Measurements from ENCODE around the gene MYL4. TPM values are rescaled to one million over a fixed set of nuclear protein-coding genes. Genes with fewer than 3 reads are reported as not detected.
A peak's percentile ranks its signal among the peaks of the same experiment; 100 is the strongest.
"Not testable (repeated sequence)": the region's sequence is repeated elsewhere in the genome, so short reads cannot be mapped to it uniquely, and the experiment has no call there.

Gene MYL4
- 0.10 TPM in 1 of 2 replicates, not detected in the other for total RNA-seq (2014; rRNA removed; shearing (Covaris generic))

- DNase-seq (ENCODE audit: low spot score) = no peak
These were observed at the start of gene MYL4 for GRCh38 chr17:47208744-47209488. Gene MYL4, plus strand, starts transcription at chr17:47209348. Its CDS starts 75 bp downstream, at chr17:47209423.

- no peak for DNase-seq (ENCODE audit: low spot score)
These were observed 47.0 kb upstream of the MYL4 start for GRCh38 chr17:47162013-47162622.

GRCh38 chr17:47164263-47164662 lies 44.9 kb upstream of the MYL4 start:
- no peak for DNase-seq (ENCODE audit: low spot score)

GRCh38 chr17:47165137-47165536 lies 44.0 kb upstream of the MYL4 start:
- DNase-seq (ENCODE audit: low spot score) = no peak

- DNase-seq (ENCODE audit: low spot score) = not testable (repeated sequence)
These were observed 42.3 kb upstream of the MYL4 start for GRCh38 chr17:47166854-47167253.

- DNase-seq (ENCODE audit: low spot score) = not testable (repeated sequence)
These were observed 40.3 kb upstream of the MYL4 start for GRCh38 chr17:47168896-47169295.

GRCh38 chr17:47170710-47171109 lies 38.4 kb upstream of the MYL4 start:
- no peak for DNase-seq (ENCODE audit: low spot score)

GRCh38 chr17:47172696-47173565 lies 36.2 kb upstream of the MYL4 start:
- no peak for DNase-seq (ENCODE audit: low spot score)

- not testable (repeated sequence) for DNase-seq (ENCODE audit: low spot score)
These were observed 34.3 kb upstream of the MYL4 start for GRCh38 chr17:47174823-47175222.

GRCh38 chr17:47176389-47176826 lies 32.7 kb upstream of the MYL4 start:
- no peak for DNase-seq (ENCODE audit: low spot score)

- no peak for DNase-seq (ENCODE audit: low spot score)
These were observed 31.9 kb upstream of the MYL4 start for GRCh38 chr17:47177261-47177660.

- no peak for DNase-seq (ENCODE audit: low spot score)
These were observed 30.0 kb upstream of the MYL4 start for GRCh38 chr17:47179141-47179540.

GRCh38 chr17:47180337-47180736 lies 28.8 kb upstream of the MYL4 start:
- no peak for DNase-seq (ENCODE audit: low spot score)

- DNase-seq (ENCODE audit: low spot score) = not testable (repeated sequence)
These were observed 28.2 kb upstream of the MYL4 start for GRCh38 chr17:47180988-47181387.

- DNase-seq (ENCODE audit: low spot score) = no peak
These were observed 24.5 kb upstream of the MYL4 start for GRCh38 chr17:47184681-47185080.

GRCh38 chr17:47188271-47188875 lies 20.8 kb upstream of the MYL4 start:
- no peak for DNase-seq (ENCODE audit: low spot score)

GRCh38 chr17:47188876-47189731 lies 20.0 kb upstream of the MYL4 start, which contains the start of gene CDC27:
Gene CDC27, minus strand, starts transcription at chr17:47189295. Its CDS starts 123 bp downstream, at chr17:47189172.
- peak; percentile 98 for DNase-seq (ENCODE audit: low spot score)

GRCh38 chr17:47189732-47190237 lies 19.4 kb upstream of the MYL4 start:
- DNase-seq (ENCODE audit: low spot score) = no peak

- DNase-seq (ENCODE audit: low spot score) = no peak
These were observed 18.9 kb upstream of the MYL4 start for GRCh38 chr17:47190243-47190642.

GRCh38 chr17:47190770-47191169 lies 18.4 kb upstream of the MYL4 start:
- DNase-seq (ENCODE audit: low spot score) = no peak

GRCh38 chr17:47192554-47192953 lies 16.6 kb upstream of the MYL4 start:
- DNase-seq (ENCODE audit: low spot score) = peak; percentile 48

Measured in H4 (cell line).